ENCODE results near the gene CA10.

Gene CA10

DNA sequence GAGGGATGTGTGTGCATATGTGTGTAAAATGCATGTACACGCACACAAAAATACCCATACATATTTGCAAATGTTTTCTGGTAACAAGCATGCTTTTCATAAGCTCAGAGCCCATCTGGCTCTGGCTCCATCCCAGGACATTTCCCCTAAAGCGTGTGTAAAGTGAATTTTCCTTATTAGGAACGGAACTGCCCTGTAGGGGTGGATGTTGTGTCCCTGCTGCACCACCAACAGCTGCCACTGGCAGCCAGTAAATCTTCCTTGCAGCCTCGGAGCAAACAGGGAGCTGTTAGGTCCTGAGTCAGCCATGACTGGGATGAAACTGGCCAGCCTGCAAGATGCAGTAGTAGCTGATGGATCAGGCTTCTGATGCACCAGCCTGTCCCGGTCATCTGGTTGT, 504.6 kb downstream of the CA10 start:
- Histone ChIP-seq H3K9ac (ENCODE audit: low read length) (no peak overlapping the region), H3K9me3 (ENCODE audit: control insufficient read depth, low read length) (no peaks in the 10 kb centered on the region), H3K4me1 (ENCODE audit: control insufficient read depth, insufficient read depth, low read length) (no peaks in the 10 kb centered on the region), H3K36me3 (ENCODE audit: control insufficient read depth, insufficient read depth, low read length, severe bottlenecking) (no peaks in the 10 kb centered on the region), H3K27me3 (replicated peaks; ENCODE audit: control insufficient read depth, insufficient read depth, low read length) (peaks cover 3% of the 10 kb centered on the region), H3K4me3 (ENCODE audit: low read length) (no peak overlapping the region)
- no peak for DNase-seq (ENCODE audit: low read depth)

DNA sequence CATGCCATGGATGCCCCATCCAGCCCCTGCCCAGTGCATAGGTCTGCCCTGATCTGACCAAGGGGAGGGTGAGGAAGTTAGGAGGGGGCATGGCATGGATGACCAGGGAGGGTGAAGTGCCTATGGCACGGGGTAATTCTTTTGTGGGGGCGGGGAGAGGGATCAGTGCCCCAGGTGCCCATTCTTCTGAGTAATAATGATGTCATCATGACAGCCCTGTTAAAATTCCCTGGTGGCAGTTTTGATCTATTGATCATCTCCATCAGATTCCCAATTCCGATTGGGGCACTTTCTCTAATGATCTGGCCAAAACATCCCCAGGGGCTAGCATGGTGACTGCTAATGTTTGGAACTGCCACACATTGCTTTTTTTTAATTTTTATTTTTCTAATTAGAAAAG, 506.0 kb downstream of the CA10 start:
- no peak overlapping the region for H3K4me3 ChIP-seq (ENCODE audit: low read length)
- DNase-seq (ENCODE audit: low read depth) = no peak
- H3K36me3 ChIP-seq (ENCODE audit: control insufficient read depth, insufficient read depth, low read length, severe bottlenecking) = no peaks in the 10 kb centered on the region
- H3K9ac ChIP-seq (ENCODE audit: low read length) = no peak overlapping the region
- H3K4me1 ChIP-seq (ENCODE audit: control insufficient read depth, insufficient read depth, low read length) = no peaks in the 10 kb centered on the region
- H3K9me3 ChIP-seq (ENCODE audit: control insufficient read depth, low read length) = no peaks in the 10 kb centered on the region
- H3K27me3 ChIP-seq (replicated peaks; ENCODE audit: control insufficient read depth, insufficient read depth, low read length) = peaks cover 3% of the 10 kb centered on the region

DNA sequence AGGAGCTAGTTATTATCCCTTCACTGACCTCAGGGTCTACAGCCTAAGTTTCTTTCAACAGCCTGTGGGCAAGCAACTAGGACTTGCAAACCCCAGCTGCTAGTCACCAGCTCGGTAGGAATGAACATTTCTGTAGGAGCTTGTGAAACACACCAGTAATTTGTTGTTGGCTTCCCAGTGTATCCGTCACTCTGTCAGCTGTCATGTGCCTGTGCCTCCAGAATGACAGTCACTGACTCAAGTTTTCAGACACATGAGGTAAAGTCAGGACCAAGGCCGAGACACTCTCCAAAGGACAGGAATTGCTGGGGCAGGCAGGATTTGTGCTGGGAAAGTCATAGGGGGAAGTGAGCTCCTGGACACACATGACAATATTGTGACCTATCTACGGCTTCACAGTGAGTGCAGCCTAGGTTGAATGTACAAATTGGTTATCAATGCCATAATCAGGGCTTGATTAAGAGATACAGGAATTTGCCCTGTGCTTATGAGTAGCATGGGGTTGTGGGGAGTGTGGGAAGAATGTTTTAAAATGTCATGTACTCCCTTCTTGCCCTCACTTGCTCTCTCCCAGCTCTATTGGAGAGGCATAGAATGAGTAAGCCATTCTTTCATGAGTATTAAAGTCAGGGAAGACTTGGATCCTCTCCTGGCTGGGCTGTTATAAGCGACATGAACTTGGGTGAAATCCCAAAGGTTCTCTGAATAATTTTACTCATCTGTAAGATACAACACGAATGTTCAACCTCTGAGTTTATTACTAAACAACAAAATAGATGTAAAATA, 506.8 kb downstream of the CA10 start:
- H3K4me3 ChIP-seq (ENCODE audit: low read length) = no peak overlapping the region
- H3K9ac ChIP-seq (ENCODE audit: low read length) = no peak overlapping the region
- no peaks in the 10 kb centered on the region for H3K4me1 ChIP-seq (ENCODE audit: control insufficient read depth, insufficient read depth, low read length)

DNA sequence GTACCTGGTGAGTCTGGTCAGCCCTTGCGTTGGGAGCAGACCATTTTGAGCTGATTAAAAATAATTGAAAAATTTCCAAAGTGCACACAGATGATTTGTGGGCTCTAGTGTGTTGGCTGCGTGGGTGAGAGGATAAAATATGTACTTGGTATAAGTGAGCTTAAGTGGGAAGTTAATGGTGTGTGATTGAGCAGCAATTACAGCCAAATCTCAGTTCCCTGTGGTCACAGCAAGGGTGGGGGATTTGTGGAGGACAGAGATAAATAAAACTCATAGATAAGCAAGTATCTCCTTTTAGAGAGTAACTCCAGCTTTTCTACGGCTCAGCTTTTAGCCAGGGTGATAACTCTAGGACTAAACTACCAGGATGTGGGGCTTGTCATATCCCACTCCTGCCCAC, 507.7 kb downstream of the CA10 start:
- no peaks in the 10 kb centered on the region for H3K27me3 ChIP-seq (replicated peaks; ENCODE audit: control insufficient read depth, insufficient read depth, low read length)
- no peaks in the 10 kb centered on the region for H3K4me1 ChIP-seq (ENCODE audit: control insufficient read depth, insufficient read depth, low read length)
- no peaks in the 10 kb centered on the region for H3K9me3 ChIP-seq (ENCODE audit: control insufficient read depth, low read length)
- no peaks in the 10 kb centered on the region for H3K36me3 ChIP-seq (ENCODE audit: control insufficient read depth, insufficient read depth, low read length, severe bottlenecking)
- no peak for DNase-seq (ENCODE audit: low read depth)
- no peak overlapping the region for H3K9ac ChIP-seq (ENCODE audit: low read length)
- no peak overlapping the region for H3K4me3 ChIP-seq (ENCODE audit: low read length)

More for the DNA sequence above, 506.8 kb downstream of the CA10 start:
- Histone ChIP-seq H3K9me3 (ENCODE audit: control insufficient read depth, low read length) (no peaks in the 10 kb centered on the region), H3K36me3 (ENCODE audit: control insufficient read depth, insufficient read depth, low read length, severe bottlenecking) (no peaks in the 10 kb centered on the region), H3K27me3 (replicated peaks; ENCODE audit: control insufficient read depth, insufficient read depth, low read length) (peaks cover 2% of the 10 kb centered on the region)
- no peak for DNase-seq (ENCODE audit: low read depth)

DNA sequence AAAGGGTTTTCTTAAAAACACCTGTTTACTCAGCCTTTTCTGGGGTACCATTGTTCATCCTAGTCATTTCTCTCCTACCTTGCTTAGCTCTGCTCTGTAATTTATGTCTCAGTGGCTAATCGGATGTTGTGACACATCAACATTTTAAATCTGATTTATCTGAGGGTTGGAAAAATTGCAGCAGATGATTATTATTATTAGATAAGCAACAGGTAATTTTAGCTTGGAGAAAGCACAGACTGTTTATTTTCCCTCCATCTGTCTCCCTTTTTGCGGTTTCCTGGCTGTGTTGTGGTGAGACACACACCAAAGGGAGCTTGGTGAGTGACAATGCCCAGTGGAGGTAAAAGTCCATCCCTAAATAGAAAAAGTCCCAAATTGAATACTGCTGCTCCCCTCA, 508.3 kb downstream of the CA10 start:
- H3K4me3 ChIP-seq (ENCODE audit: low read length) = no peak overlapping the region
- no peaks in the 10 kb centered on the region for H3K27me3 ChIP-seq (replicated peaks; ENCODE audit: control insufficient read depth, insufficient read depth, low read length)
- H3K9me3 ChIP-seq (ENCODE audit: control insufficient read depth, low read length) = no peaks in the 10 kb centered on the region
- no peak for DNase-seq (ENCODE audit: low read depth)
- no peaks in the 10 kb centered on the region for H3K4me1 ChIP-seq (ENCODE audit: control insufficient read depth, insufficient read depth, low read length)
- H3K9ac ChIP-seq (ENCODE audit: low read length) = no peak overlapping the region
- no peaks in the 10 kb centered on the region for H3K36me3 ChIP-seq (ENCODE audit: control insufficient read depth, insufficient read depth, low read length, severe bottlenecking)

DNA sequence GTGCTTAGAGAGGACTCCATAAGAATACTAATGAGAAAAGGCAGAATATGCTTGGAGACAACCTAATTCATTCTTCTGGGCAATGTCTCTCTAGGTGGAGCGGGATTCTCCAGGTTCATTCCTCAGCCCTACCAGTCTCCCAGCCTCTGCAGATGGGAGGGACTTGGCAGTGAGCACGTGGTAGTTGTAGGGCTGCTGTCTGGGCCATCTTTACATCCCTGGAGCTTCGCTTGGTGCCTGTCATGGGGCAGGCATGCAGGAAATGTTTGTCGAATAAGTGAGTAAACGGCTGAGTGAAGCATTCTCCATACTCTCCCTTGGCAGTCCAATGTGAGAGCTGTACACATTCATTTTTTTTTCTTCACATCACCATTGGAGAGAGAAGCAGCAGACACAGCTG, 510.7 kb downstream of the CA10 start:
- Histone ChIP-seq H3K9ac (ENCODE audit: low read length) (no peak overlapping the region), H3K4me3 (ENCODE audit: low read length) (no peak overlapping the region), H3K9me3 (ENCODE audit: control insufficient read depth, low read length) (no peaks in the 10 kb centered on the region), H3K27me3 (replicated peaks; ENCODE audit: control insufficient read depth, insufficient read depth, low read length) (peaks cover 4% of the 10 kb centered on the region), H3K4me1 (ENCODE audit: control insufficient read depth, insufficient read depth, low read length) (no peaks in the 10 kb centered on the region), H3K36me3 (ENCODE audit: control insufficient read depth, insufficient read depth, low read length, severe bottlenecking) (no peaks in the 10 kb centered on the region)
- no peak for DNase-seq (ENCODE audit: low read depth)

DNA sequence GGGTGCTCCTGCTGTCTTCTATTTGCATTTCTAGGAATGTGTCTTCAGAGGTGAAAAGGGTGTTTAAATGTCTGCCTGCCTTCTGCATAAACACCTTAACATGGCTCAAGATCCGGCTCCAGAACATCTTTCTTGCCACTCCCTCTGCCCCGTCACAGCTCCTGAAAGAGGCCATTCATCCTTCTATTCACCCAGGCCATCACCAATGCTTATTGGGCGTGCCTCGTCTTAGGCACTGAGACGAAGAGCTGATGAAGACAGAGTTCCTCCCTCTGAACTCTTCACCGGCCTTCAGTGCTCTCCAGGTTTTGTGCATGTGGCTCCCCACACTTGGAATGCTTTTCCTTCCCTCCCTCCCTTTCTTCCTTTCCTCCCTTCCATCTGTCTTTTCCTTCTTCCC, 511.4 kb downstream of the CA10 start:
- H3K27me3 ChIP-seq (replicated peaks; ENCODE audit: control insufficient read depth, insufficient read depth, low read length) = peaks cover 7% of the 10 kb centered on the region
- no peaks in the 10 kb centered on the region for H3K9me3 ChIP-seq (ENCODE audit: control insufficient read depth, low read length)
- H3K9ac ChIP-seq (ENCODE audit: low read length) = no peak overlapping the region
- no peak overlapping the region for H3K4me3 ChIP-seq (ENCODE audit: low read length)
- no peaks in the 10 kb centered on the region for H3K36me3 ChIP-seq (ENCODE audit: control insufficient read depth, insufficient read depth, low read length, severe bottlenecking)
- no peak for DNase-seq (ENCODE audit: low read depth)
- no peaks in the 10 kb centered on the region for H3K4me1 ChIP-seq (ENCODE audit: control insufficient read depth, insufficient read depth, low read length)

DNA sequence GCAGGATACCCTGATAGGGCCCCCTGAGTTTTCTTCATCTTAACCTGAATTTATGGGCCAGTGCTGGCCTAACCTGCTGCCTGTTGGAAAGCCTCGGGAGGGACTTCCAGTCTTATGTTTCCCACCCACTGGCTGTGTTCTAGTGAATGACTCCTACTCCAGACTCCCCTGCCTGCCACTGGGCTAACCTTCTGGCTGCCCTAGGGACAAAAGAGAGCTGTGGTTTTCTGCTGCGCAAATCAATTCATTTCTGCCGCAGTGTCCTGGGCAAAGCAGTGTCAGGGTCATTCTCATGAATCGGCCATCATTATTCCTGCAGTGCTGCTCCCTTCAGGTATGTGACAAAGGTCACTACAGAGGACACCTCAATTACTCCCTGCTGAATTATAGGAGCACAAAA, 512.0 kb downstream of the CA10 start:
- DNase-seq (ENCODE audit: low read depth) = no peak
- H3K36me3 ChIP-seq (ENCODE audit: control insufficient read depth, insufficient read depth, low read length, severe bottlenecking) = no peaks in the 10 kb centered on the region
- peaks cover 7% of the 10 kb centered on the region for H3K27me3 ChIP-seq (replicated peaks; ENCODE audit: control insufficient read depth, insufficient read depth, low read length)
- no peaks in the 10 kb centered on the region for H3K9me3 ChIP-seq (ENCODE audit: control insufficient read depth, low read length)
- no peaks in the 10 kb centered on the region for H3K4me1 ChIP-seq (ENCODE audit: control insufficient read depth, insufficient read depth, low read length)
- no peak overlapping the region for H3K4me3 ChIP-seq (ENCODE audit: low read length)
- H3K9ac ChIP-seq (ENCODE audit: low read length) = no peak overlapping the region

DNA sequence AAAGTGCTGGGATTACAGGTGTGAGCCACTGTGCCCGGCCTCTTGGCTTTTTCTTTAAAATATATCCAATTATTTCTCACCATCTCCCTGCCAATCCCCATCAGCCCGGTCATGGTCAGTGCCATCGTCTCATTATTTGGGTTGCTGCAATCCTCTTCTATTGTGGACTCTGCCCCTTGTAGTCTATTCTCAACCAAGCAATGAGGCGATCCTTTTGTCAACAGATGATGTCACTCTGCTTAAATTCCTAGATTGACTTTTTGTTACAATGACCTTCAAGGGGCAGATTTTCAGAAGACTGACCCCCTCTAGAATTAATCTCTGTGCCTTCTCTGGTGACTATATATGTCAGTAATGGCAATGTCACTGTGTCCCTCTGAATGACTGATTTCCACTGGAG, 513.5 kb downstream of the CA10 start:
- no peaks in the 10 kb centered on the region for H3K4me1 ChIP-seq (ENCODE audit: control insufficient read depth, insufficient read depth, low read length)
- H3K4me3 ChIP-seq (ENCODE audit: low read length) = no peak overlapping the region
- DNase-seq (ENCODE audit: low read depth) = no peak
- H3K36me3 ChIP-seq (ENCODE audit: control insufficient read depth, insufficient read depth, low read length, severe bottlenecking) = no peaks in the 10 kb centered on the region
- no peak overlapping the region for H3K9ac ChIP-seq (ENCODE audit: low read length)
- H3K9me3 ChIP-seq (ENCODE audit: control insufficient read depth, low read length) = no peaks in the 10 kb centered on the region
- H3K27me3 ChIP-seq (replicated peaks; ENCODE audit: control insufficient read depth, insufficient read depth, low read length) = peaks cover 7% of the 10 kb centered on the region

DNA sequence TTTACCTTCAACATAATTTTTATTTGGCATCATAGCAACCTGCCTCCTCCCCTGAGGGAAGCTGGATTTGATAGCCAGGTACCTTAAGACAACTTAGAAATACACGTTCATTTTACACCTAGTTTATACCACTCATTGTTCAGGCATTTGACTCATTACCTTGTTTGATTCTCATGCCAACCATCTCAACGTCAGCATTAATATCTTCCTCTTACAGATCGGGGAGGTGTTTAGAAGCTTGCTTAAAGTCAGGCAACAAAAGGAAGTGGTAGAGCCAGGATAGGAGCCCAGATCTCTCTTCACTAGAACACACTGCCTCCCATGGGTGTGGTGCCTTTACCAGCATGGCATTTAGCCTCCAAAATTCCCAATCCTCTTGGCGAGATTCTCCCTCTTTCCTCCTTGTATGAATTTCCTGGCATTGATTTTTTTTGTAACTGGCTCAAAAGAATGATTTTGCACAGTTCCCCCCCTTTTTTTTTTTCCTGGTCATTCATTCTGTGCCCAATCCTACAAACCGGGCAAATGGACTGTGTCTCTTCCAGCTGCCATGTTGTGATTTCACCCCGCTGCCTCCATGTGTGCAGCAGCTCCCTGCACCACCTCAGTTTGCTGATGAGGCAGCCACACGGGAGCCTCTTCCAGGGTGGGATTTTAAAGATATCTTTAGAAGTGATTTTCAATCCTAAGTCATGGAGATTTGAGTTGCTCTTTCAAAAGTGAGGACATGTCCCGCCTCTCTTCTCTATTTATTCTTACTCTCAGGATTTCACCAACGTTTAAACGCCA, 514.6 kb downstream of the CA10 start:
- H3K4me3 ChIP-seq (ENCODE audit: low read length) = no peak overlapping the region
- DNase-seq (ENCODE audit: low read depth) = no peak
- no peaks in the 10 kb centered on the region for H3K9me3 ChIP-seq (ENCODE audit: control insufficient read depth, low read length)
- peaks cover 7% of the 10 kb centered on the region for H3K27me3 ChIP-seq (replicated peaks; ENCODE audit: control insufficient read depth, insufficient read depth, low read length)
- H3K4me1 ChIP-seq (ENCODE audit: control insufficient read depth, insufficient read depth, low read length) = no peaks in the 10 kb centered on the region
- no peaks in the 10 kb centered on the region for H3K36me3 ChIP-seq (ENCODE audit: control insufficient read depth, insufficient read depth, low read length, severe bottlenecking)
- no peak overlapping the region for H3K9ac ChIP-seq (ENCODE audit: low read length)

DNA sequence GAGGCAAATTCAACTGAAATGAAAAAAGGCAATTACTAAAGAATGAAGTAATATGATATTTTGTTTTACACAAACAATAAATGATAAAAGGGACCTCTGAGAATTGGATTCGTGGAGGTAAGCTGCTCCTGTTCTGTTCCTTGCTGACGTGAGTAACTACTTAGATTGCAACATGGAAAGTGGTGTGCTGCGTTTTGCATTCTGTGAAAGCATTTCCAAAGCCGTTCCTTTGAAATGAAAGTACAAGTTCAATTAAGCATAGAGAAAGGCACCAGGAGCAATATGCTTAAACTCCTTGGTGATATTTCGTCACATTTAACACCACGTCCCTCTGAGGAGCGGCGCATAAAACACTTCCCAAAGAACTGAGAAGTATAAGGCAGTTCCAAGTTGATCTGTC, 516.5 kb downstream of the CA10 start:
- DNase-seq (ENCODE audit: low read depth) = no peak
- Histone ChIP-seq H3K36me3 (ENCODE audit: control insufficient read depth, insufficient read depth, low read length, severe bottlenecking) (no peaks in the 10 kb centered on the region), H3K27me3 (replicated peaks; ENCODE audit: control insufficient read depth, insufficient read depth, low read length) (peaks cover 7% of the 10 kb centered on the region), H3K9ac (ENCODE audit: low read length) (no peak overlapping the region), H3K4me3 (ENCODE audit: low read length) (no peak overlapping the region), H3K4me1 (ENCODE audit: control insufficient read depth, insufficient read depth, low read length) (no peaks in the 10 kb centered on the region), H3K9me3 (ENCODE audit: control insufficient read depth, low read length) (no peaks in the 10 kb centered on the region)
